SK-N-SH (cell line): Measurements from ENCODE around the gene PFKFB2. TPM values are rescaled to one million over a fixed set of nuclear protein-coding genes. Genes with fewer than 3 reads are reported as not detected.
A peak's percentile ranks its signal among the peaks of the same experiment; 100 is the strongest.

Experiments used
- CTCF ChIA-PET: fragments of 300-600, 350-600 bp; formaldehyde crosslinking; extraction: SDS; loops from one replicate; lab custom pipeline; 2021; lab: Yijun Ruan, JAX
- POLR2A ChIA-PET: fragments of 350-600 bp; sonication (Branson Sonifier 250); formaldehyde crosslinking; extraction: SDS; loops from one replicate; lab custom pipeline; 2020; ENCODE audit warnings: antibody characterized with exemption, inconsistent platforms; lab: Yijun Ruan, JAX
- DNase-seq: peaks from one replicate; pipeline ENCODE4 v3.0.0; 2012
- H2AFZ ChIP-seq: fragments of 200-600 bp; sonication (generic); 2 replicates; pipeline ENCODE4 v1.8.1; 2016; ENCODE audit warnings: antibody characterized with exemption, mild to moderate bottlenecking, low read depth
- H3F3A ChIP-seq: fragments of 200-600 bp; sonication (generic); replicated peaks from 2 replicates; pipeline ENCODE3; 2016; ENCODE audit warnings: antibody characterized with exemption, mild to moderate bottlenecking; ENCODE audit not compliant: insufficient read depth
- H3K27ac ChIP-seq, 2 experiments: fragments of 200-500 bp in 1 of 2; fragments of 200-600 bp in 1 of 2; sonication (Bioruptor generic) in 1 of 2; sonication (generic), shearing (Covaris generic) in 1 of 2; 2 replicates each; pipeline versions ENCODE4 v1.5.1 to v1.6.1; 2014 to 2016; ENCODE audit warnings: low read depth in 2 of 2, inconsistent platforms in 1 of 2, low read length in 1 of 2, mild to moderate bottlenecking in 1 of 2, mixed read lengths in 1 of 2
- H3K27me3 ChIP-seq: fragments of 200-600 bp; sonication (generic), shearing (Covaris generic); 2 replicates; pipeline ENCODE4 v1.6.1; 2016; ENCODE audit warnings: mixed run types; ENCODE audit not compliant: insufficient read depth
- H3K36me3 ChIP-seq, 2 experiments: fragments of 200-500 bp in 1 of 2; fragments of 200-600 bp in 1 of 2; sonication (Bioruptor generic) in 1 of 2; sonication (generic) in 1 of 2; replicated peaks in 1 of 2; 2 replicates each; pipeline versions ENCODE3 to v1.5.1; 2014 to 2016; ENCODE audit warnings: low read length in 1 of 2, mild to moderate bottlenecking in 1 of 2; ENCODE audit not compliant: insufficient read depth in 2 of 2, control insufficient read depth in 1 of 2
- H3K4me1 ChIP-seq, 2 experiments: fragments of 200-500 bp in 1 of 2; fragments of 200-600 bp in 1 of 2; sonication (Bioruptor generic) in 1 of 2; sonication (generic), shearing (Covaris generic) in 1 of 2; 2 replicates each; pipeline versions ENCODE4 v1.5.1 to v1.6.1; 2014 to 2016; ENCODE audit warnings: low read depth in 1 of 2, low read length in 1 of 2, mixed run types in 1 of 2; ENCODE audit not compliant: insufficient read depth in 2 of 2, control insufficient read depth in 1 of 2
- H3K4me2 ChIP-seq: fragments of 200-600 bp; sonication (generic), shearing (Covaris generic); 2 replicates; pipeline ENCODE4 v1.6.1; 2017; ENCODE audit warnings: mixed run types
- H3K4me3 ChIP-seq, 2 experiments: fragments of 200-500 bp in 1 of 2; fragments of 200-600 bp in 1 of 2; sonication (Bioruptor generic) in 1 of 2; sonication (generic), shearing (Covaris generic) in 1 of 2; 2 replicates each; pipeline versions ENCODE4 v1.5.1 to v1.8.1; 2014 to 2016; ENCODE audit warnings: low read depth in 2 of 2, inconsistent platforms in 1 of 2, low read length in 1 of 2, mild to moderate bottlenecking in 1 of 2, mixed read lengths in 1 of 2, moderate library complexity in 1 of 2
- H3K79me2 ChIP-seq: fragments of 200-600 bp; sonication (generic); 2 replicates; pipeline ENCODE4 v1.8.1; 2017; ENCODE audit warnings: mild to moderate bottlenecking; ENCODE audit not compliant: insufficient read depth
- H3K9ac ChIP-seq: fragments of 200-600 bp; sonication (generic); 2 replicates; pipeline ENCODE4 v1.6.1; 2017; ENCODE audit warnings: mixed run types
- H3K9me2 ChIP-seq: fragments of 200-600 bp; sonication (generic); 2 replicates; pipeline ENCODE4 v1.6.1; 2017; ENCODE audit warnings: mixed run types
- H3K9me3 ChIP-seq: fragments of 200-600 bp; sonication (generic); 2 replicates; pipeline ENCODE4 v1.6.1; 2017; ENCODE audit warnings: mixed run types, mild to moderate bottlenecking, moderate library complexity
- H4K20me1 ChIP-seq: fragments of 200-600 bp; sonication (generic); 2 replicates; pipeline ENCODE4 v1.6.1; 2017; ENCODE audit warnings: mild to moderate bottlenecking, mixed run types; ENCODE audit not compliant: insufficient read depth
- CHD2 ChIP-seq: fragments of 150-350 bp; IDR thresholded peaks from 2 replicates; pipeline ENCODE4 v1.6.1; 2018; ENCODE audit warnings: low read length; ENCODE audit not compliant: partially characterized antibody
- CTCF ChIP-seq: fragments of 200-600 bp; sonication (generic); IDR thresholded peaks from 2 replicates; pipeline ENCODE4 v1.6.1; 2017; ENCODE audit warnings: antibody characterized with exemption, mild to moderate bottlenecking, moderate library complexity
- GATA2 ChIP-seq: sonication (generic); formaldehyde crosslinking; IDR thresholded peaks from 2 replicates; pipeline ENCODE4 v1.5.0; 2020; ENCODE audit warnings: mild to moderate bottlenecking, missing genetic modification reagents
- POLR2AphosphoS5 ChIP-seq: IDR thresholded peaks from 2 replicates; pipeline ENCODE4 v1.6.1; 2012; ENCODE audit warnings: low read depth, low read length
- RAD21 ChIP-seq: IDR thresholded peaks from 2 replicates; pipeline ENCODE4 v1.6.1; 2012; ENCODE audit warnings: mild to moderate bottlenecking, low read length
- RCOR1 ChIP-seq: fragments of 150-350 bp; IDR thresholded peaks from 2 replicates; pipeline ENCODE4 v1.6.1; 2017; ENCODE audit warnings: antibody characterized with exemption, low read length
- TAF1 ChIP-seq: IDR thresholded peaks from 2 replicates; pipeline ENCODE4 v1.6.1; 2012; ENCODE audit warnings: low read depth, mild to moderate bottlenecking, low read length, moderate library complexity, borderline replicate concordance
- USF1 ChIP-seq: IDR thresholded peaks from 2 replicates; pipeline ENCODE4 v1.4.0; 2012; ENCODE audit warnings: low read depth, borderline replicate concordance
- YY1 ChIP-seq: IDR thresholded peaks from 2 replicates; pipeline ENCODE4 v1.4.0; 2012; ENCODE audit warnings: low read depth, mild to moderate bottlenecking
- WGBS: methylation state at CpG from one replicate; pipeline ENCODE4 v1.1.6; 2017; ENCODE audit warnings: low lambda C conversion rate; 5-methylcytosine and 5-hydroxymethylcytosine counted together
- polyA plus RNA-seq, 3 experiments: library from polyadenylated mRNA; depleted of rRNA; stranded (reverse); fragments of >200 nt; gene quantifications; 2 replicates each; pipeline ENCODE4 v1.2.3, GENCODE V29; 2012

The PFKFB2 gene
- polyA plus RNA-seq, 1 of the 3 experiments (the other 2 are of a cell fraction), result 1.8 TPM

GRCh38 chr1:207052911-207053769 lies at the start of gene PFKFB2 (continued):
- no peak for TF ChIP-seq GATA2 (CRISPR knock-in tag)
- TF ChIP-seq TAF1, result peak; percentile 60; the same call in 1 of the 2 replicates
- peak; percentile 61; the same call in 1 of the 2 replicates for TF ChIP-seq RCOR1

DNA sequence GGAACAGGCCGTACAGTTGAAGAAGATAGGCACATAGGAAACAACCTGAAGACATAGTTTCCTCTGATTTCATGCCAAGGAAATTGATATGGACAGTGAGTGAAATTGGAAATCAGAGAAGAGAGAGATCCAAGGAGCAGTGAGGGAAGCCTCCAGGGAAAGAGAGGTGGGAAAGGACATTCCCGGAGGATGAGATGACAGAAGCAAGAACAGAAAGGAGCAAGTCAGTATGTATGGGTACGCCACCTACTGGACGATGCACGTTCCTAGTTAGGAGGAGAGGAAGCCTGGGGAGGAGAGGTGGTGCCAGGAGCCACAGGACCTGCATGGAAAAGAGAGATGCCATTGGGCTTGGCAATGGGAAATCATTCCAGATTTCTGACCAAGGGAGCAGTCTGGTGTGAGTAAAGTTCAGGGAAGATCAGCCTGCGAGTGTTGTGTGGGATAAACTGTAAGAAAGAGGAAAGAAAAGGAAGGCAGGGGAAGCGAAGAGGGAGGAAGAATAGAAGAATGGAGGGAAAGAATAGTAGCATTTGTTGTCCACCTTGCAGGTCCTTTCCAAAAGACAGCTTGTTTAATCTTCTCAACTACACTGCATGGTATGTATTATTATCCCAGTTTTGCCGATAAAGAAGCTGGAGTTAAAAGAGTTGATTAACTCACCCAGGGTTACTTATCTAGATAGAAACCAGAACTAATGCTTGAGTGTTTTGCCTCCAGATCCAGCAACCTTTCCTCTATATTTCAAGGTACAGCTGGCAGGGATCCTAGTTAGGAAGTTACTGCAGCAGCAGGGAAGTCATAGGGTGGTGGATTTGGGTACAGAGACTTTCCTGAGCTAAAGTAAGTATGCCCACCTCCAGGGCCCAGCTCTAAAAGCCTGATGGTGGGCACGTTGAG lies 47.9 kb upstream of the PFKFB2 start:
- CTCF ChIA-PET, result interaction anchor here (0.8 to 4.3 kb wide), 23 partner anchors 9 to 494 kb away, joined by 3 to 39 read pairs (median 4); no protein-coding TSS in a partner anchor
- Histone ChIP-seq H2AFZ (no peak overlapping the region; the same call in 1 of the 2 replicates), H3K9me2 (no peaks in the 10 kb centered on the region), H3F3A (no peaks in the 10 kb centered on the region), H3K27me3 (no peaks in the 10 kb centered on the region), H4K20me1 (no peaks in the 10 kb centered on the region), H3K36me3 (no peaks in the 10 kb centered on the region), H3K79me2 (no peaks in the 10 kb centered on the region), H3K27ac (no peak overlapping the region), H3K9ac (no peak overlapping the region), H3K4me2 (no peak overlapping the region), H3K4me1 (peaks cover 6 to 10% of the 10 kb centered on the region in 2 experiments; a peak in 2 of 4 replicates), H3K4me3 (no peak overlapping the region), H3K9me3 (no peaks in the 10 kb centered on the region)
- POLR2A ChIA-PET, result no interaction called here
- TF ChIP-seq RAD21, result 0 out of 2 replicates have a peak, but pooled peaks have one; percentile 31
- TF ChIP-seq YY1, result no peak
- TF ChIP-seq USF1, result no peak
- no peak for TF ChIP-seq POLR2AphosphoS5
- TF ChIP-seq CHD2, result no peak
- peak; percentile 74 for TF ChIP-seq CTCF
- WGBS, result 32% methylated on average over 9 of the region's 9 CpGs
- DNase-seq, result peak; percentile 51
